ENCODE measurements around the gene NFASC. TPM values are rescaled to one million over a fixed set of nuclear protein-coding genes. Genes with fewer than 3 reads are reported as not detected.

Gene NFASC
- total and polyA plus RNA-seq, 2 experiments from 2014 or later, result 3.9 to 11.7 TPM

GRCh38 chr1:204967451-204967850, 96.8 kb downstream of the NFASC start (continued):
- TF ChIP-seq ZNF462 (CRISPR knock-in tag; IDR thresholded peaks at IDR 0.05) (no peak), ETS1 (IDR thresholded peaks at IDR 0.05) (no peak), CTCF (conservative IDR thresholded peaks at IDR 0.05; ENCODE audit: low read depth in 2 of 2) (no peak), JUNB (IDR thresholded peaks at IDR 0.05; ENCODE audit: unreplicated experiment) (no peak), ZNF331 (CRISPR knock-in tag; IDR thresholded peaks at IDR 0.05; ENCODE audit: low read depth) (no peak)

- H3K4me3 ChIP-seq, result no peak overlapping the region
- no peaks in the 10 kb centered on the region for H3K27me3 ChIP-seq (ENCODE audit: insufficient read depth)
- H3K4me1 ChIP-seq (ENCODE audit: insufficient read depth), result no peaks in the 10 kb centered on the region
- TF ChIP-seq ZNF331 (CRISPR knock-in tag; IDR thresholded peaks at IDR 0.05; ENCODE audit: low read depth) (no peak), STAT1 (IDR thresholded peaks at IDR 0.05; ENCODE audit: unreplicated experiment) (no peak), CREB1 (CRISPR knock-in tag; IDR thresholded peaks at IDR 0.05; ENCODE audit: low read depth) (no peak), EZH2phosphoT487 (IDR thresholded peaks at IDR 0.05; ENCODE audit: unreplicated experiment) (no peak), EZH2 (IDR thresholded peaks at IDR 0.05; ENCODE audit: low read depth, unreplicated experiment) (no peak), CTCF (conservative IDR thresholded peaks at IDR 0.05; ENCODE audit: low read depth in 2 of 2) (no peak), ETS1 (IDR thresholded peaks at IDR 0.05) (no peak)
- H3K79me2 ChIP-seq (replicated peaks; ENCODE audit: insufficient read depth), result no peaks in the 10 kb centered on the region
- no peak overlapping the region for H3K4me3 Mint-ChIP-seq
- no peak overlapping the region for H2AFZ ChIP-seq
- no peaks in the 10 kb centered on the region for H3K9me2 ChIP-seq (ENCODE audit: insufficient read depth)
- H3K27me3 Mint-ChIP-seq (ENCODE audit: insufficient read depth, low read depth, poor library complexity), result no peaks in the 10 kb centered on the region
- no peaks in the 10 kb centered on the region for H3F3A ChIP-seq (replicated peaks; ENCODE audit: low read depth)
- H3K36me3 Mint-ChIP-seq (ENCODE audit: low read depth), result no peaks in the 10 kb centered on the region
- no peaks in the 10 kb centered on the region for H3K36me3 ChIP-seq (ENCODE audit: insufficient read depth)
- H3K4me1 Mint-ChIP-seq, result no peaks in the 10 kb centered on the region
- no peak overlapping the region for H3K4me2 ChIP-seq
- DNase-seq (ENCODE audit: low spot score) (no peak), ATAC-seq (no peak)
- no peaks in the 10 kb centered on the region for H4K20me1 ChIP-seq (replicated peaks; ENCODE audit: insufficient read depth)
- no peak overlapping the region for H3K27ac ChIP-seq (ENCODE audit: low read depth)
- H3K9me3 Mint-ChIP-seq, result no peaks in the 10 kb centered on the region
- no peak overlapping the region for H3K27ac Mint-ChIP-seq
These were observed 97.5 kb downstream of the NFASC start for GRCh38 chr1:204968135-204968534.
